ENCODE data around the gene ZNF467. TPM values are rescaled to one million over a fixed set of nuclear protein-coding genes. Genes with fewer than 3 reads are reported as not detected.

ZNF467 gene
- total and polyA plus RNA-seq, 2 experiments from 2014 or later: 0.10 to 0.40 TPM

DNA sequence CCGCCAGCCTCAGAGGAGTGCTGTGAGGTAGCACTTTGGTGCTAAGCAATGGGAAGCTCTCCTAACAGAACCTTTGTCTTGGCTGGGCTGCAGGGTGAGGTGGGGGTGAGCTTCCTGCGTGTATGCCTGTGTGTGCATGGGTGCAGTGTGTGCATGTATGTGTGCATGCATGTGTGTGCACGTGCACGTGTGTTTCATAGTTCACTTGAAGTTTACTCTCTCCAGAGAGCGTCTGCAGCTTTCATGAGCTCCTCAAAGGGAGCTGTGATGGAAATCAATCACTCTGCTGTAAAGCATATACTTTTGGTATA lies 4.9 kb upstream of the ZNF467 start:
- no peaks in the 10 kb centered on the region for H3K36me3 ChIP-seq (ENCODE audit: insufficient read depth)
- H3K27ac Mint-ChIP-seq: no peak overlapping the region
- no peaks in the 10 kb centered on the region for H3K9me2 ChIP-seq (ENCODE audit: insufficient read depth)
- peaks cover 40% of the 10 kb centered on the region for H3K27me3 ChIP-seq (ENCODE audit: insufficient read depth)
- TF ChIP-seq, protein P1, sequence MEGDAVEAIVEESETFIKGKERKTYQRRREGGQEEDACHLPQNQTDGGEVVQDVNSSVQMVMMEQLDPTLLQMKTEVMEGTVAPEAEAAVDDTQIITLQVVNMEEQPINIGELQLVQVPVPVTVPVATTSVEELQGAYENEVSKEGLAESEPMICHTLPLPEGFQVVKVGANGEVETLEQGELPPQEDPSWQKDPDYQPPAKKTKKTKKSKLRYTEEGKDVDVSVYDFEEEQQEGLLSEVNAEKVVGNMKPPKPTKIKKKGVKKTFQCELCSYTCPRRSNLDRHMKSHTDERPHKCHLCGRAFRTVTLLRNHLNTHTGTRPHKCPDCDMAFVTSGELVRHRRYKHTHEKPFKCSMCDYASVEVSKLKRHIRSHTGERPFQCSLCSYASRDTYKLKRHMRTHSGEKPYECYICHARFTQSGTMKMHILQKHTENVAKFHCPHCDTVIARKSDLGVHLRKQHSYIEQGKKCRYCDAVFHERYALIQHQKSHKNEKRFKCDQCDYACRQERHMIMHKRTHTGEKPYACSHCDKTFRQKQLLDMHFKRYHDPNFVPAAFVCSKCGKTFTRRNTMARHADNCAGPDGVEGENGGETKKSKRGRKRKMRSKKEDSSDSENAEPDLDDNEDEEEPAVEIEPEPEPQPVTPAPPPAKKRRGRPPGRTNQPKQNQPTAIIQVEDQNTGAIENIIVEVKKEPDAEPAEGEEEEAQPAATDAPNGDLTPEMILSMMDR (conservative IDR thresholded peaks at IDR 0.05; ENCODE audit: low read depth in 2 of 2): no peak
- TF ChIP-seq CREB1 (CRISPR knock-in tag; IDR thresholded peaks at IDR 0.05; ENCODE audit: low read depth) (no peak), POLR2AphosphoS5 (IDR thresholded peaks at IDR 0.05; ENCODE audit: low read depth) (no peak), EZH2phosphoT487 (IDR thresholded peaks at IDR 0.05; ENCODE audit: unreplicated experiment) (no peak), ZNF114 (CRISPR knock-in tag; IDR thresholded peaks at IDR 0.05) (no peak), EZH2 (IDR thresholded peaks at IDR 0.05; ENCODE audit: low read depth, unreplicated experiment) (no peak), ZNF331 (CRISPR knock-in tag; IDR thresholded peaks at IDR 0.05; ENCODE audit: low read depth) (no peak)
- TF ChIP-seq, protein P2, sequence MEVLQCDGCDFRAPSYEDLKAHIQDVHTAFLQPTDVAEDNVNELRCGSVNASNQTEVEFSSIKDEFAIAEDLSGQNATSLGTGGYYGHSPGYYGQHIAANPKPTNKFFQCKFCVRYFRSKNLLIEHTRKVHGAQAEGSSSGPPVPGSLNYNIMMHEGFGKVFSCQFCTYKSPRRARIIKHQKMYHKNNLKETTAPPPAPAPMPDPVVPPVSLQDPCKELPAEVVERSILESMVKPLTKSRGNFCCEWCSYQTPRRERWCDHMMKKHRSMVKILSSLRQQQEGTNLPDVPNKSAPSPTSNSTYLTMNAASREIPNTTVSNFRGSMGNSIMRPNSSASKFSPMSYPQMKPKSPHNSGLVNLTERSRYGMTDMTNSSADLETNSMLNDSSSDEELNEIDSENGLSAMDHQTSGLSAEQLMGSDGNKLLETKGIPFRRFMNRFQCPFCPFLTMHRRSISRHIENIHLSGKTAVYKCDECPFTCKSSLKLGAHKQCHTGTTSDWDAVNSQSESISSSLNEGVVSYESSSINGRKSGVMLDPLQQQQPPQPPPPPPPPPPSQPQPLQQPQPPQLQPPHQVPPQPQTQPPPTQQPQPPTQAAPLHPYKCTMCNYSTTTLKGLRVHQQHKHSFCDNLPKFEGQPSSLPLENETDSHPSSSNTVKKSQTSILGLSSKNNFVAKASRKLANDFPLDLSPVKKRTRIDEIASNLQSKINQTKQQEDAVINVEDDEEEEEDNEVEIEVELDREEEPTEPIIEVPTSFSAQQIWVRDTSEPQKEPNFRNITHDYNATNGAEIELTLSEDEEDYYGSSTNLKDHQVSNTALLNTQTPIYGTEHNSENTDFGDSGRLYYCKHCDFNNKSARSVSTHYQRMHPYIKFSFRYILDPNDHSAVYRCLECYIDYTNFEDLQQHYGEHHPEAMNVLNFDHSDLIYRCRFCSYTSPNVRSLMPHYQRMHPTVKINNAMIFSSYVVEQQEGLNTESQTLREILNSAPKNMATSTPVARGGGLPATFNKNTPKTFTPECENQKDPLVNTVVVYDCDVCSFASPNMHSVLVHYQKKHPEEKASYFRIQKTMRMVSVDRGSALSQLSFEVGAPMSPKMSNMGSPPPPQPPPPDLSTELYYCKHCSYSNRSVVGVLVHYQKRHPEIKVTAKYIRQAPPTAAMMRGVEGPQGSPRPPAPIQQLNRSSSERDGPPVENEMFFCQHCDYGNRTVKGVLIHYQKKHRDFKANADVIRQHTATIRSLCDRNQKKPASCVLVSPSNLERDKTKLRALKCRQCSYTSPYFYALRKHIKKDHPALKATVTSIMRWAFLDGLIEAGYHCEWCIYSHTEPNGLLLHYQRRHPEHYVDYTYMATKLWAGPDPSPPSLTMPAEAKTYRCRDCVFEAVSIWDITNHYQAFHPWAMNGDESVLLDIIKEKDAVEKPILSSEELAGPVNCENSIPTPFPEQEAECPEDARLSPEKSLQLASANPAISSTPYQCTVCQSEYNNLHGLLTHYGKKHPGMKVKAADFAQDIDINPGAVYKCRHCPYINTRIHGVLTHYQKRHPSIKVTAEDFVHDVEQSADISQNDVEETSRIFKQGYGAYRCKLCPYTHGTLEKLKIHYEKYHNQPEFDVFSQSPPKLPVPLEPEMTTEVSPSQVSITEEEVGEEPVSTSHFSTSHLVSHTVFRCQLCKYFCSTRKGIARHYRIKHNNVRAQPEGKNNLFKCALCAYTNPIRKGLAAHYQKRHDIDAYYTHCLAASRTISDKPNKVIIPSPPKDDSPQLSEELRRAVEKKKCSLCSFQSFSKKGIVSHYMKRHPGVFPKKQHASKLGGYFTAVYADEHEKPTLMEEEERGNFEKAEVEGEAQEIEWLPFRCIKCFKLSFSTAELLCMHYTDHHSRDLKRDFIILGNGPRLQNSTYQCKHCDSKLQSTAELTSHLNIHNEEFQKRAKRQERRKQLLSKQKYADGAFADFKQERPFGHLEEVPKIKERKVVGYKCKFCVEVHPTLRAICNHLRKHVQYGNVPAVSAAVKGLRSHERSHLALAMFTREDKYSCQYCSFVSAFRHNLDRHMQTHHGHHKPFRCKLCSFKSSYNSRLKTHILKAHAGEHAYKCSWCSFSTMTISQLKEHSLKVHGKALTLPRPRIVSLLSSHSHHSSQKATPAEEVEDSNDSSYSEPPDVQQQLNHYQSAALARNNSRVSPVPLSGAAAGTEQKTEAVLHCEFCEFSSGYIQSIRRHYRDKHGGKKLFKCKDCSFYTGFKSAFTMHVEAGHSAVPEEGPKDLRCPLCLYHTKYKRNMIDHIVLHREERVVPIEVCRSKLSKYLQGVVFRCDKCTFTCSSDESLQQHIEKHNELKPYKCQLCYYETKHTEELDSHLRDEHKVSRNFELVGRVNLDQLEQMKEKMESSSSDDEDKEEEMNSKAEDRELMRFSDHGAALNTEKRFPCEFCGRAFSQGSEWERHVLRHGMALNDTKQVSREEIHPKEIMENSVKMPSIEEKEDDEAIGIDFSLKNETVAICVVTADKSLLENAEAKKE (CRISPR knock-in tag; IDR thresholded peaks at IDR 0.05): no peak
- H3K9me3 Mint-ChIP-seq: no peaks in the 10 kb centered on the region
- no peak for DNase-seq (ENCODE audit: low spot score)
- H4K20me1 ChIP-seq (replicated peaks; ENCODE audit: insufficient read depth): 0 out of 2 replicates have a peak, but pooled peaks cover 6% of the 10 kb centered on the region
- H3K27ac ChIP-seq (ENCODE audit: low read depth): no peak overlapping the region
- H3K79me2 ChIP-seq (replicated peaks; ENCODE audit: insufficient read depth): no peaks in the 10 kb centered on the region
- no peak overlapping the region for H3K4me3 Mint-ChIP-seq
- no peak overlapping the region for H3K4me2 ChIP-seq
- H3K4me1 Mint-ChIP-seq: peaks cover 17% of the 10 kb centered on the region
- no peaks in the 10 kb centered on the region for H3F3A ChIP-seq (replicated peaks; ENCODE audit: low read depth)
- no peaks in the 10 kb centered on the region; the same call in 2 of the 3 replicates for H3K36me3 Mint-ChIP-seq (ENCODE audit: low read depth)
- no peak overlapping the region for H3K4me3 ChIP-seq
- no peak overlapping the region for H2AFZ ChIP-seq
- no peak for ATAC-seq
- H3K27me3 Mint-ChIP-seq (ENCODE audit: insufficient read depth, low read depth, poor library complexity): peaks cover 32% of the 10 kb centered on the region
- H3K4me1 ChIP-seq (ENCODE audit: insufficient read depth): peaks cover 8% of the 10 kb centered on the region
